ENCODE measurements around the gene HK2. TPM values are rescaled to one million over a fixed set of nuclear protein-coding genes. Genes with fewer than 3 reads are reported as not detected.

The HK2 gene
- total RNA-seq, 2 donors from 2014 or later = 8.7 to 114 TPM

DNA sequence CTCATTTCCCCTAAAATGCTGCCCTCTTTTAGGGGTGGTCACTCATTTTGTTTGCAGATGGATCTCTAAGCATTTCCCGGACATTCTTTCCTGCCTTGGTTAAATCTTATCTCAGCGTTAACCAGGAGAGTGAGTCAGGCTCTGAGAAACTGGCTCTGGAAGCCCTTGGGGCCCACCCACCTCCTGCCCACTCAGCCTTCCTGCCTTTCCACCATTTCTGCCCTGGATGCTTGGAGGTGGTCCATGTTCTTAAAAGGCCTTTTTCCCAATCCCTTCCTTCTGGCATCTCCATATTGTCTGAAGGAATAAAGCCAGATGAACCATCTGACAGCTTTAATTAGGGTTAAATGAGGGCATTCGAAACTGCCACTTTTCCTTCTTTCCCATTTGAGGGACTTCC lies 9.5 kb downstream of the HK2 start:
- TF ChIP-seq POLR2AphosphoS5 (IDR thresholded peaks at IDR 0.05) (no peak), POLR2A (IDR thresholded peaks at IDR 0.05) (no peak)
- TF ChIP-seq, protein P1, sequence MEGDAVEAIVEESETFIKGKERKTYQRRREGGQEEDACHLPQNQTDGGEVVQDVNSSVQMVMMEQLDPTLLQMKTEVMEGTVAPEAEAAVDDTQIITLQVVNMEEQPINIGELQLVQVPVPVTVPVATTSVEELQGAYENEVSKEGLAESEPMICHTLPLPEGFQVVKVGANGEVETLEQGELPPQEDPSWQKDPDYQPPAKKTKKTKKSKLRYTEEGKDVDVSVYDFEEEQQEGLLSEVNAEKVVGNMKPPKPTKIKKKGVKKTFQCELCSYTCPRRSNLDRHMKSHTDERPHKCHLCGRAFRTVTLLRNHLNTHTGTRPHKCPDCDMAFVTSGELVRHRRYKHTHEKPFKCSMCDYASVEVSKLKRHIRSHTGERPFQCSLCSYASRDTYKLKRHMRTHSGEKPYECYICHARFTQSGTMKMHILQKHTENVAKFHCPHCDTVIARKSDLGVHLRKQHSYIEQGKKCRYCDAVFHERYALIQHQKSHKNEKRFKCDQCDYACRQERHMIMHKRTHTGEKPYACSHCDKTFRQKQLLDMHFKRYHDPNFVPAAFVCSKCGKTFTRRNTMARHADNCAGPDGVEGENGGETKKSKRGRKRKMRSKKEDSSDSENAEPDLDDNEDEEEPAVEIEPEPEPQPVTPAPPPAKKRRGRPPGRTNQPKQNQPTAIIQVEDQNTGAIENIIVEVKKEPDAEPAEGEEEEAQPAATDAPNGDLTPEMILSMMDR (IDR thresholded peaks at IDR 0.05) = no peak
- WGBS = 66% methylated on average over 3 of the region's 3 CpGs
- Histone ChIP-seq H3K4me3 (no peak overlapping the region), H3K27me3 (replicated peaks; ENCODE audit: insufficient read depth) (no peaks in the 10 kb centered on the region), H3K36me3 (no peaks in the 10 kb centered on the region), H3K27ac (peak overlapping the region; percentile 87 to 89), H3K9me3 (no peaks in the 10 kb centered on the region), H3K4me1 (replicated peaks) (peaks cover 21% of the 10 kb centered on the region)
- no peak for DNase-seq (ENCODE audit: low spot score)
- intact Hi-C loops (cut with DNase I) = no loop called here

DNA sequence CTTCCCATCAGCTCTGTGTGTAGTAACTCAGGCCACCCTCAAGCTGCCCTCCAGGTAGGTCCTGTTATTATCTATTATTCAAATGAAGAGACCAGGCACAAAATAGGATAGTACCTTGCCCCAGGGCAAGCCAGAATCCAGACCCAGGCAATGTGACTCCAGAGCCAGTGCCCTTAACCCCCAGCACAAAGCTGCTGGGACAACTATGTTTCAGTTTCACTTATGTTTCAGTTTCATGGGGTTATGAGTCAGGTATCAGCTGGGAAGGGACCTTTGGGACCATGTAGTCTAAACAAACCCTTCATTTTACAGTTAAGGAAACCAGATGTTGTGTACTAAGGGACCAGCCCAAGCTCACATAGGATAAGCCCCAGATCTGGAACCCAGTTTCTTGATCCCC lies 10.0 kb downstream of the HK2 start:
- DNase-seq (ENCODE audit: low spot score) = no peak
- peaks cover 21% of the 10 kb centered on the region for H3K4me1 ChIP-seq (replicated peaks)
- no peak overlapping the region for H3K4me3 ChIP-seq
- no peaks in the 10 kb centered on the region for H3K36me3 ChIP-seq
- no peak for TF ChIP-seq POLR2AphosphoS5 (IDR thresholded peaks at IDR 0.05)
- TF ChIP-seq, protein P1 (IDR thresholded peaks at IDR 0.05) = no peak
- no peak for TF ChIP-seq POLR2A (IDR thresholded peaks at IDR 0.05)
- H3K27ac ChIP-seq = peak overlapping the region; percentile 87 to 89
- intact Hi-C loops (cut with DNase I) = no loop called here
- no peaks in the 10 kb centered on the region for H3K9me3 ChIP-seq
- no peaks in the 10 kb centered on the region for H3K27me3 ChIP-seq (replicated peaks; ENCODE audit: insufficient read depth)

DNA sequence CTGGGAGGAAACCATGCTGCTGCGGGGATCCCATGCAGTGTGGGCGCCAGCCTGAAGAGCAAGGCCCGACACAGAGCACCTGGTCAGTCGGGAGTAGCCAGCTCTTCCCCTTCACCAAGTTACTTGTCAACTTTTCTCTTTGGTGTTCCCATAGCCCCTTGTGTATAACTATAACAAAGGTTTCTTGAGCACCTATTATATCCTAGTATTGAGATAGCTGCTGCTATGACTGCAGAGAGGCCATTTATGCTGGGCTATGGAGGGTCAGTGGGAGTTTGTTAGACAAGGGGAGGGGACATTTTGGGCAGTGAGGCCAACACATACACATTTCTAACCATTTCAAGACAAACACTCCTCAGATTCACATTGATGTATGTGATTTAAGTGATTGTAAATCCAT lies 10.8 kb downstream of the HK2 start:
- Histone ChIP-seq H3K4me1 (replicated peaks) (peaks cover 21% of the 10 kb centered on the region), H3K27ac (peak overlapping the region; percentile 87 to 89), H3K4me3 (no peak overlapping the region), H3K9me3 (no peaks in the 10 kb centered on the region), H3K27me3 (replicated peaks; ENCODE audit: insufficient read depth) (no peaks in the 10 kb centered on the region), H3K36me3 (no peaks in the 10 kb centered on the region)
- 81% methylated on average over 4 of the region's 4 CpGs for WGBS
- TF ChIP-seq POLR2AphosphoS5 (IDR thresholded peaks at IDR 0.05) (no peak), POLR2A (IDR thresholded peaks at IDR 0.05) (no peak)
- TF ChIP-seq, protein P1 (IDR thresholded peaks at IDR 0.05) = no peak
- no peak for DNase-seq (ENCODE audit: low spot score)
- intact Hi-C loops (cut with DNase I) = no loop called here

DNA sequence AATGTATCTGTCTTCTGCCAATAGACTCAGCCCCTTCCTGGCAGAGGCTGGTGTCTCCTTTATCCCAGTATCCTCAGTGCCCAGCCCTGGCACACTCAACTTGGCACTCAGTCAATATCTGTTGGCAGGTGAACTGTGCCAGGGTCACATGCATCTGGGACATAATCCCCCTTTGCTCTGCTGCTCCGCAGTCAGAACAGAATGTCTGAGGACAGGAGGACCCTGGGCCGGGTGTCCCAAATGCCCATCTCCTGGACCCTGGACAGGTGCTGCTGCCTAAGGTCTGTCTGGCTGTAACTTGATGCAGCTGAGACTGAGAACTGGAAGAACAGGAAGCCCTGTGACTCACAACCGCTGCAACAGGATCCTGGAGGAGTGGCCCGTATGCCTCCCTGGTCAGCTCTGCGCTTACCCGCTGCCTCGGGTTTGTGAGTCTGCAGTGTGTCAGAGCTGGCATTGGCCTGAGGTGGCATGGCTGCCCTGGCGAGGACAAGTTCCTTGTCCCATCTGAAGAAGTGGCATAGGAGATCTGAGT lies 11.4 kb downstream of the HK2 start:
- Histone ChIP-seq H3K4me1 (replicated peaks) (peaks cover 21% of the 10 kb centered on the region), H3K27me3 (replicated peaks; ENCODE audit: insufficient read depth) (no peaks in the 10 kb centered on the region), H3K36me3 (no peaks in the 10 kb centered on the region), H3K9me3 (no peaks in the 10 kb centered on the region), H3K4me3 (no peak overlapping the region), H3K27ac (peak overlapping the region; percentile 87 to 89)
- 9% methylated on average over 8 of the region's 8 CpGs for WGBS
- intact Hi-C loops (cut with DNase I) = no loop called here
- TF ChIP-seq POLR2A (IDR thresholded peaks at IDR 0.05) (peak; percentile 72), POLR2AphosphoS5 (IDR thresholded peaks at IDR 0.05) (peak; percentile 91)
- TF ChIP-seq, protein P1 (IDR thresholded peaks at IDR 0.05) = no peak
- DNase-seq (ENCODE audit: low spot score) = peak; percentile 95

DNA sequence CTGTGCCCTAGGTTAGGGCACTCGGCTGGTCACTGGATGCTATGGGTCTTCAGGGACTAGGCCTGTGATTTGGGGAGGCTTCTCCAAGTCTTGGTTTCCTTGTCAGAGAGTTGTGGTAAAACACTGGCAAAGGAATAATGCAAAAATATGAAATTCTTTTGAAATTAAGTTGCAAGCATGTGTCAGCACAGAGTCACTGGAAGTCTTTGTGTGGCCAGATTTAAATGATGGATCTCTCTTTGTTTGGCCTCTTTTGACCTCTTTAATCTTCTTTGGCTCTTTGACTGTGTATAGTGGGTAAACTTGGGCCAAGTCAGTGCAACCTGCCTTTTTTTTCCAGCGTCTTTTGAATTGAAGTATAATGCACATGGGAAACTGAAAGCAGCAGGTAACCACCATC lies 12.1 kb downstream of the HK2 start:
- WGBS = 60% methylated on average over 2 of the region's 2 CpGs
- H3K27me3 ChIP-seq (replicated peaks; ENCODE audit: insufficient read depth) = no peaks in the 10 kb centered on the region
- intact Hi-C loops (cut with DNase I) = no loop called here
- H3K36me3 ChIP-seq = no peaks in the 10 kb centered on the region
- TF ChIP-seq POLR2A (IDR thresholded peaks at IDR 0.05) (no peak), POLR2AphosphoS5 (IDR thresholded peaks at IDR 0.05) (no peak)
- TF ChIP-seq, protein P1 (IDR thresholded peaks at IDR 0.05) = no peak
- no peak for DNase-seq (ENCODE audit: low spot score)
- H3K27ac ChIP-seq = peak overlapping the region; percentile 87 to 89
- no peak overlapping the region for H3K4me3 ChIP-seq
- H3K4me1 ChIP-seq (replicated peaks) = peaks cover 21% of the 10 kb centered on the region
- no peaks in the 10 kb centered on the region for H3K9me3 ChIP-seq

Measured in prostate gland (tissue), 2 donors.